GM11168 (cell line): ENCODE data around the gene FBN1.

Experiments
- in situ Hi-C: fragments of 300-500 bp; cut with MboI; formaldehyde crosslinking; loops from one replicate; pipeline ENCODE4 v1.12.0; 2022; ENCODE audit warnings: low sequenced_read_pairs; ENCODE audit not compliant: unreplicated experiment

FBN1 gene

GRCh38 chr15:48645558-48646330, at the start of gene FBN1:
TSS of gene FBN1 (minus strand) at chr15:48645709. CDS start at chr15:48644769, 940 bp downstream.
- in situ Hi-C loops = loop anchor here (25.0 kb wide), 1 partner anchor 283 kb away; no protein-coding TSS in a partner anchor

- in situ Hi-C loops = no loop called here
Observed at GRCh38 chr15:48693484-48693883, 48.0 kb upstream of the FBN1 start.

- in situ Hi-C loops = no loop called here
Observed at GRCh38 chr15:48688493-48688892, 43.0 kb upstream of the FBN1 start.

GRCh38 chr15:48683991-48684765, 38.7 kb upstream of the FBN1 start:
- in situ Hi-C loops = no loop called here

- in situ Hi-C loops = no loop called here
Observed at GRCh38 chr15:48682942-48683651, 37.6 kb upstream of the FBN1 start.

GRCh38 chr15:48681353-48681752, 35.8 kb upstream of the FBN1 start:
- in situ Hi-C loops = no loop called here

- in situ Hi-C loops = no loop called here
Observed at GRCh38 chr15:48680841-48681240, 35.3 kb upstream of the FBN1 start.

- in situ Hi-C loops = no loop called here
Observed at GRCh38 chr15:48679952-48680351, 34.4 kb upstream of the FBN1 start.

- in situ Hi-C loops = no loop called here
Observed at GRCh38 chr15:48678851-48679250, 33.3 kb upstream of the FBN1 start.

- in situ Hi-C loops = no loop called here
Observed at GRCh38 chr15:48677821-48678220, 32.3 kb upstream of the FBN1 start.

GRCh38 chr15:48675436-48675835, 29.9 kb upstream of the FBN1 start:
- in situ Hi-C loops = no loop called here

- in situ Hi-C loops = no loop called here
Observed at GRCh38 chr15:48674876-48675275, 29.4 kb upstream of the FBN1 start.

GRCh38 chr15:48672206-48672605, 26.7 kb upstream of the FBN1 start:
- in situ Hi-C loops = no loop called here

- in situ Hi-C loops = no loop called here
Observed at GRCh38 chr15:48671103-48672022, 25.9 kb upstream of the FBN1 start.

- in situ Hi-C loops = no loop called here
Observed at GRCh38 chr15:48667701-48668100, 22.2 kb upstream of the FBN1 start.

GRCh38 chr15:48664436-48664835, 18.9 kb upstream of the FBN1 start:
- in situ Hi-C loops = loop anchor here (5.0 kb wide), 1 partner anchor 38 kb away; no protein-coding TSS in a partner anchor

GRCh38 chr15:48657950-48658591, 12.6 kb upstream of the FBN1 start:
- in situ Hi-C loops = no loop called here

GRCh38 chr15:48654801-48655200, 9.3 kb upstream of the FBN1 start:
- in situ Hi-C loops = no loop called here

- in situ Hi-C loops = no loop called here
Observed at GRCh38 chr15:48653913-48654670, 8.6 kb upstream of the FBN1 start.
